Activated CD4-positive, alpha-beta memory T cell treated with anti-CD3 and anti-CD28 coated beads for 36 hours (primary cell): ENCODE results near the gene KLF3. TPM values are rescaled to one million over a fixed set of nuclear protein-coding genes. Genes with fewer than 3 reads are reported as not detected.

Experiments
- CTCF ChIA-PET: fragments of 350-600 bp; sonication (Branson Sonifier 250); formaldehyde crosslinking; loops from one replicate; lab custom pipeline; 2021; ENCODE audit warnings: antibody characterized with exemption, inconsistent platforms; lab: Charles Lee
- POLR2A ChIA-PET: fragments of 350-600 bp; sonication (Branson Sonifier 250); formaldehyde crosslinking; loops from one replicate; lab custom pipeline; 2021; ENCODE audit warnings: antibody characterized with exemption; lab: Charles Lee
- DNase-seq: peaks from one replicate; pipeline ENCODE4 v3.0.0-alpha.2; 2020
- H3K27ac Mint-ChIP-seq: one replicate; pipeline ENCODE4 v1.8.0; 2021; ENCODE audit warnings: mixed read lengths
- H3K27me3 Mint-ChIP-seq: one replicate; pipeline ENCODE4 v1.8.0; 2021; ENCODE audit warnings: mixed read lengths
- H3K36me3 Mint-ChIP-seq: one replicate; pipeline ENCODE4 v1.8.0; 2021; ENCODE audit warnings: mixed read lengths
- H3K4me1 Mint-ChIP-seq: one replicate; pipeline ENCODE4 v1.8.0; 2021; ENCODE audit warnings: low read depth, mixed read lengths
- H3K4me3 Mint-ChIP-seq: one replicate; pipeline ENCODE4 v1.8.0; 2021; ENCODE audit warnings: mild to moderate bottlenecking, mixed read lengths
- H3K9me3 Mint-ChIP-seq: one replicate; pipeline ENCODE4 v1.8.0; 2021; ENCODE audit warnings: mixed read lengths
- intact Hi-C: fragments of 100-400 bp; cut with micrococcal nuclease; formaldehyde crosslinking; loops from one replicate; pipeline ENCODE4 v1.15.1; 2023
- total RNA-seq, 2 experiments: library from RNA; stranded (reverse); gene quantifications; one replicate each; pipeline ENCODE4 v1.2.3, GENCODE V29; 2021

Gene KLF3
- total RNA-seq, 2 experiments from 2014 or later = 9.1 to 9.9 TPM

- POLR2A ChIA-PET = interaction anchor here (1.3 kb wide), 1 partner anchor 349 kb away, joined by 3 read pairs; no protein-coding TSS in a partner anchor
- peak overlapping the region; percentile 14 for H3K4me3 Mint-ChIP-seq
- no peaks in the 10 kb centered on the region for H3K27me3 Mint-ChIP-seq
- H3K36me3 Mint-ChIP-seq = no peaks in the 10 kb centered on the region
- intact Hi-C loops = loop anchor here (10.0 kb wide), 1 partner anchor 376 kb away; no protein-coding TSS in a partner anchor
- peak overlapping the region; percentile 31 for H3K27ac Mint-ChIP-seq
- CTCF ChIA-PET = interaction anchor here (0.6 to 7.8 kb wide), 7 partner anchors 49 to 607 kb away, joined by 3 to 60 read pairs (median 4); no protein-coding TSS in a partner anchor
- peak; percentile 35 for DNase-seq
- peaks cover 86% of the 10 kb centered on the region for H3K4me1 Mint-ChIP-seq
- no peaks in the 10 kb centered on the region for H3K9me3 Mint-ChIP-seq
Measured at GRCh38 chr4:38669208-38669607, 5.2 kb downstream of the KLF3 start.

GRCh38 chr4:38670109-38670901 lies 6.3 kb downstream of the KLF3 start:
- Mint-ChIP-seq H3K36me3 (no peaks in the 10 kb centered on the region), H3K9me3 (no peaks in the 10 kb centered on the region), H3K4me1 (peaks cover 93% of the 10 kb centered on the region), H3K27ac (peak overlapping the region; percentile 3), H3K4me3 (peak overlapping the region; percentile 4), H3K27me3 (no peaks in the 10 kb centered on the region)
- intact Hi-C loops = no loop called here
- no peak for DNase-seq
- POLR2A ChIA-PET = no interaction called here
- CTCF ChIA-PET = interaction anchor here (0.6 to 7.8 kb wide), 3 partner anchors 147 to 491 kb away, joined by 3 to 60 read pairs (median 13); no protein-coding TSS in a partner anchor

DNA sequence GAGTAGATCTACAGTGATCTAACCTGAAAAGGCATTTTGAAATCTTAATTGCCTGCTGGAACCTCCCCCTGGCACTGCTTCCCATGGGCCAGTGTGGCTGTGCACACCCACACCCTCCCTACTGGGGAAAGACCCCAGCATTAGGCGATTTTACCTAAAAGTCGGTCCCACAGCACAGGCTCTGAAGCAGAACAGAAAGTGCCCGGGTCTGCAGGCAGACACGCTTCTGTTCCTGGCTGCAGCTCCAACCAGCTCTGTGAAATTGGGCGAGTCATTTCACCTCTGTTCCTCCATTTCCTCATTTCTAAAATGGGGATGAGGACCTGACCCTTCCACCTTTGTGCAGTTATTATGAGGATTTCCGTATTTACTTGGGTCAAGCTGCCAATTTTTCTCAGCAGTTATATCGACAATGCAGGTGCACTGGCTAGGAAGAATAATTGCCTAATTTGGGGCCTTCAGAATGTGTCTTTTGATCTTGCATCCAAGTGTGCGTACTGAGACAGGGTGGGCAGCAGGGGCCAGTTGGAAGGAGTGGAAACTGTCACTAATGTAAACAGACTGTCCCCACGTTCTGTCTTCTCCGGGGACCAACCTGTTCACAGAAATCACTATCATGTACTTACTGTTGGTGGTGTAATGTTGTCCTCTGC lies 7.1 kb downstream of the KLF3 start:
- ChIA-PET POLR2A (no interaction called here), CTCF (interaction anchor here (0.6 to 7.8 kb wide), 3 partner anchors 148 to 491 kb away, joined by 3 to 60 read pairs (median 13); no protein-coding TSS in a partner anchor)
- Mint-ChIP-seq H3K36me3 (no peaks in the 10 kb centered on the region), H3K27ac (peak overlapping the region; percentile 57), H3K27me3 (no peaks in the 10 kb centered on the region), H3K4me3 (peak overlapping the region; percentile 6), H3K4me1 (peaks cover 93% of the 10 kb centered on the region), H3K9me3 (no peaks in the 10 kb centered on the region)
- no peak for DNase-seq
- intact Hi-C loops = no loop called here

- DNase-seq = peak; percentile 44
- H3K36me3 Mint-ChIP-seq = no peaks in the 10 kb centered on the region
- intact Hi-C loops = no loop called here
- H3K27ac Mint-ChIP-seq = peak overlapping the region; percentile 57
- CTCF ChIA-PET = interaction anchor here (0.6 to 7.8 kb wide), 4 partner anchors 161 to 492 kb away, joined by 3 to 60 read pairs (median 8); no protein-coding TSS in a partner anchor
- peaks cover 88% of the 10 kb centered on the region for H3K4me1 Mint-ChIP-seq
- POLR2A ChIA-PET = no interaction called here
- H3K4me3 Mint-ChIP-seq = peak overlapping the region; percentile 6
- no peaks in the 10 kb centered on the region for H3K27me3 Mint-ChIP-seq
- no peaks in the 10 kb centered on the region for H3K9me3 Mint-ChIP-seq
Measured at GRCh38 chr4:38671592-38671940, 7.6 kb downstream of the KLF3 start.

DNA sequence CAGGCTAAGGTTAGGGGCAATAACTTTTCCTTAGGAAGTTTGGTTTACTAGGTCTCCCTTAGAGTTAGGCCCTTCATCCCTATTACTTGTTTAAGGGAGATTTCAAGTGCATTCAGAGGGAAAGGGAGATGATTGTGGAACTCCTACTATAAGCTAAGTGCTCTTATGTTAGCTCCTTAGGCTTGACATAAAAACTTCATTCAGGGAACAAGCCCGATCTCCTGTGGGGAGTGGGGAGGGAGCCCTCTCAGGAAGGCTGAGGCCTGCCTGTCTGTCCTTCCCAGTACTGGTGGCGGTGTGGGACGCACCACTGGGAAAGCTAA lies 8.0 kb downstream of the KLF3 start:
- ChIA-PET POLR2A (no interaction called here), CTCF (interaction anchor here (0.6 to 7.8 kb wide), 5 partner anchors 59 to 492 kb away, joined by 3 to 60 read pairs (median 3); no protein-coding TSS in a partner anchor)
- DNase-seq = no peak
- Mint-ChIP-seq H3K27me3 (no peaks in the 10 kb centered on the region), H3K4me1 (peaks cover 83% of the 10 kb centered on the region), H3K27ac (peak overlapping the region; percentile 57), H3K4me3 (no peak overlapping the region), H3K9me3 (no peaks in the 10 kb centered on the region), H3K36me3 (no peaks in the 10 kb centered on the region)
- intact Hi-C loops = no loop called here

DNA sequence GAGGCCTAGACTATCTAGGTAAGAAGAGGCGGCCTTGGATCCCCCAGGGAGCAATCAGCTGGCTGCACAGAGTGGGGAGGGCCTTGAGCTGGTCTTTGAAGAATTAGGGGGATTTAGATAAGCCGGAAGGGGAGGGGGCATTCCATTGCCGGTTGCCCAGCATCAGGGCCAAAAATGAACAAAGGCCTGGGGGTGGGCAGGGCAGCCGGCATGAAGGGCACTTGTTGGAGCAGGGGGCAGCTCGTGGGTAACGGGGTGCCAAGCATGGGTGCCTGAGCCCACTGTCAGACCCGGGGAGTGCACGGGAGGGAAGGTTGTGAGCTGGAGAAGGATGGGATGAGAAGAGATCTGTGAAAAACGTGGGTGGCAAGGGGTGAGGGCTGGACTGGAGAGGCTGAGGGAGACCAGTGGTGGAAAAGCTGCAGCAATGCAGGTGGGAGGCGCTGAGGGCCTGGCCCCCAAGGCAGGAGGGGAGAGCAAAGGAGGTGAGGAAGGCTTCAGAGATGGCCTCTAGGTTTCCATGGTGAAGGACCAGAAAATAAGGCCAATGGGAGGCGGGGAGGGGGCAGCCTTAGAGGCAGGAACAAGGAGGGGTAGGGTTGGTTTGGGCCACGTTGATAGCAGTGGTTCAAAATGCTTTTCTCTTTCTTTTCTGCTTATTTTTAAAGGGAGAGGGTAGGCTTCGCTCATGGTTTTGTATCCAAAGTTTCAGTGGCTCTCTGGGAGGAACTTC lies 8.6 kb downstream of the KLF3 start:
- peak overlapping the region; percentile 57 for H3K27ac Mint-ChIP-seq
- DNase-seq = no peak
- H3K27me3 Mint-ChIP-seq = no peaks in the 10 kb centered on the region
- peaks cover 82% of the 10 kb centered on the region for H3K4me1 Mint-ChIP-seq
- no peaks in the 10 kb centered on the region for H3K36me3 Mint-ChIP-seq
- H3K4me3 Mint-ChIP-seq = no peak overlapping the region
- intact Hi-C loops = no loop called here
- ChIA-PET POLR2A (no interaction called here), CTCF (interaction anchor here (0.6 to 7.8 kb wide), 6 partner anchors 27 to 493 kb away, joined by 3 to 60 read pairs (median 3); no protein-coding TSS in a partner anchor)
- no peaks in the 10 kb centered on the region for H3K9me3 Mint-ChIP-seq

DNA sequence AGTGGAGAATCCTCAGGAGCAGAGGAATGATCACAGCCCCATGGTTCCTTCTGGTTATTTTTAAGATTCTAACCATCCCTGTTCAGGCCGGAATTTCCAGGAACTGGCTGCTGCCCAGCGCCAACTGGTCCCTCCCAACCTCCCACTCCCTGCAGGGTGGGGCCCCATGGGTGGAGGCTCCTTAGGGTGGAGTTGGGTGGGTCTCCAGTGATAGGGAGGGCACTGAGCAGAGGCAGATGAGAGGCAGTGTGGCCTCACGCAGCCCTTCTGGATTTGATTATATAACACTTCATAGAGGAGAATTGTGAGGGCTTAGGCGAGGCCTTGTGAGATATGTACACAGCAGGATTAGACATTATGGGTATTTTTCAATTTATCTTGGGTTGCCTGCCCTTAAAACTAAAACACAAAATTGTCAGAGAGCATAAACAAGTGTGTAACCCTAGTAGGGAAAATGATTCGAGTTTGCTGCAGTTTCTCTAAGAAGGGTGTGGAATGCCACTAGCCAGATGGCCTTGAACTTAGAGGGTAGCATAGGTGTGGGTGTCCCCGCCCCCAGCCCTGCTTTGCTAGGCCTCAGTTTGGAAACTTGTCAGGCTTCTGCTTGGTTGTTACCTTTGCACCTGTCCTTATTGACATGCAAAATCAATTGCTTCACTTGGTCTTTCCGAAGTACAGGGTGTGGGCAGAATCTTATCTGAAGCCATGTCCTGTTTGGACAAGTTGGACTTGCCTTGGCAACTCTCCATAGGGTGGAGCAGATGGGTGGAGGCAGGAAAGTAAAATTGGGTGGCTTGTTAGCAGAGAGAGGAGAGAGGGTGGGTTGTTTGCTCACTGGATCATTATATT lies 9.4 kb downstream of the KLF3 start:
- ChIA-PET CTCF (interaction anchor here (0.6 to 7.8 kb wide), 8 partner anchors 13 to 496 kb away, joined by 3 to 165 read pairs (median 13); no protein-coding TSS in a partner anchor), POLR2A (interaction anchor here (0.6 to 0.8 kb wide), 2 partner anchors 150 to 221 kb away, joined by 3 read pairs; no protein-coding TSS in a partner anchor)
- Mint-ChIP-seq H3K27me3 (no peaks in the 10 kb centered on the region), H3K27ac (peak overlapping the region; percentile 28), H3K4me1 (peaks cover 87% of the 10 kb centered on the region), H3K4me3 (no peak overlapping the region), H3K9me3 (no peaks in the 10 kb centered on the region), H3K36me3 (no peaks in the 10 kb centered on the region)
- intact Hi-C loops = no loop called here
- DNase-seq = no peak

DNA sequence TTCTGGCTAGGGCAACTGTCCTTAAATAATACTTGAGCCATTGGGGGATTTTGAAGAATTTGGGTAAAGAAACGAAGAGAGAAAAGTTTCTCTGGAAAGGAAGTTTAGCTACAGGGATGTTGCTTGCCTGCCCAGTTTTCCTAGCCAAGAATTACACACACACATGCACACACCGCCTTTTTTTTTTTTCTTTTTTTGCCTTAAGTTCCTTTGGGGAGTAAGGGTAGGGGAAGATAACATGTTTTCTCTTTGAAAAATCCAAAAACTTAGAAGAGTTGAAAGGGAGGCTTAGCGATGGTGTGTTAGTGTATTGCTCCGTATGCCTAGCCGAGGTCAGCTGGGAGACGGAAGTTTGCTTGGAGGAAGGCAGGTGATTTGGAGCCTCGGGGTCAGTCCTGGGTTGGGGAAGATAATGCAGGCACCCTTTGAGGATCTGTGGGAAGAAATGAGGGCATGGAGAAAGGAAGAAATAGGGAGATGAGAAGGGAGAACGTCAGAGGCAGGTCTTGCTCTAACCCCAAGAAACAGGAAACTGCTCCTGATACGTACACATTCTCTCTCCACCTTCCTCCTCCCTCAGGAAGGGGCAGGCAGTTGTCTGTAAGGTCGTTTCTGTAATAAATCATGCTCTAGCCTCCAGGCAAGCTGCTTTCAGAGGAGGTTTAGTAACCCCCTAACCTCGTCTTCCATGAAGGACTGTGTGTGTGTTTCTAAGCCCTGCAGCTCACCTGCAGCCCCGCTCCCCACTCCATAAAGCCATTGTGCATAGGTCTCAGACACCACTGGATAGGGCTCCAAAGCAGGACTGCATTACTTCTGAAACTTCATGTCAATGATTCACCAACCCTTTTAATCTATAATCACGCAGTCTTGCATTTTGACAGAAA lies 10.5 kb downstream of the KLF3 start:
- no peak for DNase-seq
- H3K4me1 Mint-ChIP-seq = peaks cover 83% of the 10 kb centered on the region
- POLR2A ChIA-PET = interaction anchor here (0.5 to 1.0 kb wide), 4 partner anchors 151 to 542 kb away, joined by 3 to 5 read pairs (median 3); no protein-coding TSS in a partner anchor
- no peaks in the 10 kb centered on the region for H3K9me3 Mint-ChIP-seq
- H3K4me3 Mint-ChIP-seq = peak overlapping the region; percentile 50
- CTCF ChIA-PET = interaction anchor here (0.6 to 6.0 kb wide), 46 partner anchors 8 to 613 kb away, joined by 3 to 165 read pairs (median 3); partner anchors contain the start of gene TLR10
- H3K27me3 Mint-ChIP-seq = no peaks in the 10 kb centered on the region
- H3K27ac Mint-ChIP-seq = peak overlapping the region; percentile 19
- intact Hi-C loops = loop anchor here (1.0 to 5.0 kb wide), 5 partner anchors 58 to 782 kb away; partner anchors contain the start of gene TBC1D1
- no peaks in the 10 kb centered on the region for H3K36me3 Mint-ChIP-seq

- CTCF ChIA-PET = interaction anchor here (0.6 to 6.0 kb wide), 51 partner anchors 8 to 614 kb away, joined by 3 to 165 read pairs (median 3); partner anchors contain the start of gene TLR10
- Mint-ChIP-seq H3K27me3 (no peaks in the 10 kb centered on the region), H3K27ac (peak overlapping the region; percentile 19)
Measured at GRCh38 chr4:38675146-38676121, 11.4 kb downstream of the KLF3 start.

More at GRCh38 chr4:38675146-38676121, 11.4 kb downstream of the KLF3 start:
- Mint-ChIP-seq H3K4me1 (peaks cover 79% of the 10 kb centered on the region), H3K9me3 (no peaks in the 10 kb centered on the region), H3K4me3 (peak overlapping the region; percentile 22), H3K36me3 (peaks cover 3% of the 10 kb centered on the region)
- POLR2A ChIA-PET = interaction anchor here (1.0 kb wide), 1 partner anchor 356 kb away, joined by 5 read pairs; no protein-coding TSS in a partner anchor
- intact Hi-C loops = loop anchor here (1.0 to 5.0 kb wide), 5 partner anchors 57 to 783 kb away; partner anchors contain the start of gene TBC1D1
- DNase-seq = peak; percentile 89
